ENCODE data around the gene SERPINC1.
"Not testable (repeated sequence)": the region's sequence is repeated elsewhere in the genome, so short reads cannot be mapped to it uniquely, and the experiment has no call there.

- TF ChIP-seq REST (IDR thresholded peaks at IDR 0.05; ENCODE audit: insufficient read depth in 1 of 2, low read depth in 2 of 2, low read length in 2 of 2); TAF1 (IDR thresholded peaks at IDR 0.05; ENCODE audit: borderline replicate concordance, insufficient read depth, low read length): not testable (repeated sequence)
These were observed 54.9 kb downstream of the SERPINC1 start for GRCh38 chr1:173862146-173862768.
